ENCODE results near the gene RASSF8.

GRCh38 chr12:26109343-26109881 lies 150.9 kb downstream of the RASSF8 start:
- no peak for TF ChIP-seq CTCF (IDR thresholded peaks at IDR 0.05; ENCODE audit: insufficient read depth, low read length, poor library complexity, severe bottlenecking)
- no peak for TF ChIP-seq EZH2phosphoT487 (conservative IDR thresholded peaks at IDR 0.05; ENCODE audit: low read length)

Measured in SU-DHL-6 (cell line).